HepG2 (cell line): ENCODE measurements around the gene OPRL1. TPM values are rescaled to one million over a fixed set of nuclear protein-coding genes. Genes with fewer than 3 reads are reported as not detected.

Experiments
- BRCA1 ChIP-seq: sonication (generic); formaldehyde crosslinking; IDR thresholded peaks from 2 replicates; pipeline ENCODE4 v1.4.0; 2020; ENCODE audit warnings: missing genetic modification reagents
- CEBPB ChIP-seq: IDR thresholded peaks from 2 replicates; pipeline ENCODE4 v1.6.1; 2011; ENCODE audit warnings: low read depth, low read length, improper control_type of control experiment, borderline replicate concordance
- HHEX ChIP-seq: IDR thresholded peaks from 2 replicates; pipeline ENCODE4 v1.6.1; 2016; ENCODE audit warnings: control low read depth
- MTA1 ChIP-seq: sonication (generic); formaldehyde crosslinking; IDR thresholded peaks from 2 replicates; pipeline ENCODE4 v1.4.0; 2020; ENCODE audit warnings: missing genetic modification reagents, mild to moderate bottlenecking, borderline replicate concordance
- SIN3B ChIP-seq: fragments of 150-350 bp; IDR thresholded peaks from 2 replicates; pipeline ENCODE4 v1.6.1; 2014; ENCODE audit warnings: low read length
- SMYD3 ChIP-seq: sonication (generic); formaldehyde crosslinking; IDR thresholded peaks from 2 replicates; pipeline ENCODE4 v1.8.1; 2023; ENCODE audit warnings: mild to moderate bottlenecking, missing genetic modification reagents
- XRCC5 ChIP-seq: fragments of 200-400 bp; formaldehyde crosslinking; optimal IDR thresholded peaks from 2 replicates; pipeline ENCODE3; 2017; ENCODE audit warnings: mild to moderate bottlenecking, low read length
- ZFX ChIP-seq: sonication (generic); formaldehyde crosslinking; IDR thresholded peaks from 2 replicates; pipeline ENCODE4 v1.4.0; 2020; ENCODE audit warnings: mild to moderate bottlenecking, low read depth, missing genetic modification reagents, moderate library complexity
- ZNF333 ChIP-seq: sonication (generic); formaldehyde crosslinking; IDR thresholded peaks from 2 replicates; pipeline ENCODE4 v1.4.0; 2020; ENCODE audit warnings: mild to moderate bottlenecking, missing genetic modification reagents, borderline replicate concordance
- ZNF33B ChIP-seq: sonication (generic); formaldehyde crosslinking; IDR thresholded peaks from 2 replicates; pipeline ENCODE4 v1.5.1; 2020; ENCODE audit warnings: mild to moderate bottlenecking, missing genetic modification reagents
- ZNF468 ChIP-seq: sonication (generic); formaldehyde crosslinking; IDR thresholded peaks from 2 replicates; pipeline ENCODE4 v1.8.0; 2022; ENCODE audit warnings: mild to moderate bottlenecking, moderate library complexity, missing genetic modification reagents
- ZNF790 ChIP-seq: sonication (generic); formaldehyde crosslinking; IDR thresholded peaks from 2 replicates; pipeline ENCODE4 v1.8.0; 2022; ENCODE audit warnings: missing genetic modification reagents, mild to moderate bottlenecking, borderline replicate concordance
- polyA plus RNA-seq, 8 experiments: library from polyadenylated mRNA; depleted of rRNA in 3 of 8; stranded (reverse) in 7 of 8; unstranded in 1 of 8; fragments of >200 nt; fragmentation: Illumina TruSeq in 4 of 8; extraction: Trizol in 4 of 8; gene quantifications; 2 replicates each; pipeline versions ENCODE4 v1.2.1 to v1.2.3, GENCODE V29; 2011 to 2016; ENCODE audit warnings: low read depth in 4 of 8, missing spikeins in 1 of 8, mixed read lengths in 1 of 8; ENCODE audit not compliant: insufficient read depth in 1 of 8
- total RNA-seq, 5 experiments: library from RNA; depleted of rRNA; stranded (reverse); fragments of >200 nt; fragmentation: Illumina TruSeq; extraction: Trizol; gene quantifications; 2 replicates each; pipeline ENCODE4 v1.2.3, GENCODE V29; 2016; ENCODE audit warnings: low read depth in 1 of 5
- TF ChIP-seq, protein P1 (sequence below): IDR thresholded peaks from 2 replicates; pipeline ENCODE4 v1.6.1; 2016; ENCODE audit warnings: mild to moderate bottlenecking
- TF ChIP-seq, protein P2 (sequence below): sonication (generic); formaldehyde crosslinking; IDR thresholded peaks from 2 replicates; pipeline ENCODE4 v1.8.0; 2022; ENCODE audit warnings: mild to moderate bottlenecking, missing genetic modification reagents, moderate library complexity
- TF ChIP-seq, protein P3 (sequence below): sonication (generic); formaldehyde crosslinking; IDR thresholded peaks from 2 replicates; pipeline ENCODE4 v1.4.0; 2020; ENCODE audit warnings: mild to moderate bottlenecking, missing genetic modification reagents
- TF ChIP-seq, protein P4 (sequence below): sonication (generic); formaldehyde crosslinking; IDR thresholded peaks from 2 replicates; pipeline ENCODE4 v1.5.0; 2020; ENCODE audit warnings: missing genetic modification reagents, mild to moderate bottlenecking, borderline replicate concordance

The OPRL1 gene
- total and polyA plus RNA-seq, 2 of the 13 experiments (the other 11 are each of a cell fraction or from before 2014, with no cell fraction given) = 0.35 to 0.71 TPM

DNA sequence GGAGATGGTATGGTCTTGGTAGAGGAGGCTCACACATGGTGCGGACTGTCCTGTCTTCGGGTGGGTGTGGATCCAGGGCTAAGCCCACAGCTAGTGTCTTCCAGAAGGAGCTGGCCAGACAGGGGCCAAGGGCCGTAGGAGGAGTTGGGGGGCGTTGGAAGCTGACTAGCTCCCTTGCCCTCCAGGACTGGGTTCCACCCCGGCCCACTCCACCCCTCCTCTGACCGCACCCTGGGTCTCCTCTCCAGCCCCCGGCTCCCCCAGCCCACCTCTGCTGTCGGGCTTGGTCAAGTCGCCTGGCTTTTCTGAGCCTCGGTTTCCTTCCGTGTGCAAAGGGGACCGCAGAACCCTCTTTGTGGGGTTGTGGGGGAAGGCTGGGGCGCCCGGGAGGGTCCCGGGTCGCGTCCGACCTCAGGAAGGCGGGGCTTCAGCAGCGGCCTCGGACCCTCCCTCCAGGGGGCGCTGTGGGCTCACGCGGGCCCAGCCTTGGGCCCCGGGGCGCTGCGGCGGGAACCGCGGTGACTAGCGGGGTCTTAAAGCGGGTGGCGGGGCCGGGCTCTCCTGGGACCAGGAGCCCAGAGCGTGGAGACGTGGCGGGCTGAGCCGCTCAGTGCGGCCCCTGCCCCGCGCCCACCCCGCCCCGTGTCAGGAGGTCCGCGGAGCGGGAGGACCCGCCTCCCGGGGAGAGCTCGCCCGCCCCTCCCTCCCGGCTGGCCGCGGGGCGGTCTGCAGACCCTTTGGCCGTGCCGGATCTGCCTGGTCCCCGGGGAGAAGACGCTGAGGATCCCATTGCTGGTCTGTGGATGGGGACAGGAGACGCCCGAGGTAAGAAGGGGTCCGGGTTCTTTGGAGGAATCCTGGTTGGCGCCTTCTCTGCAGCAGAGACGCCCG lies 22.1 kb downstream of the OPRL1 start (continued):
- TF ChIP-seq, protein P1, sequence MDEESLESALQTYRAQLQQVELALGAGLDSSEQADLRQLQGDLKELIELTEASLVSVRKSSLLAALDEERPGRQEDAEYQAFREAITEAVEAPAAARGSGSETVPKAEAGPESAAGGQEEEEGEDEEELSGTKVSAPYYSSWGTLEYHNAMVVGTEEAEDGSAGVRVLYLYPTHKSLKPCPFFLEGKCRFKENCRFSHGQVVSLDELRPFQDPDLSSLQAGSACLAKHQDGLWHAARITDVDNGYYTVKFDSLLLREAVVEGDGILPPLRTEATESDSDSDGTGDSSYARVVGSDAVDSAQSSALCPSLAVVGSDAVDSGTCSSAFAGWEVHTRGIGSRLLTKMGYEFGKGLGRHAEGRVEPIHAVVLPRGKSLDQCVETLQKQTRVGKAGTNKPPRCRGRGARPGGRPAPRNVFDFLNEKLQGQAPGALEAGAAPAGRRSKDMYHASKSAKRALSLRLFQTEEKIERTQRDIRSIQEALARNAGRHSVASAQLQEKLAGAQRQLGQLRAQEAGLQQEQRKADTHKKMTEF (CRISPR knock-in tag) = peak; percentile 55; the same call in 1 of the 2 replicates
- TF ChIP-seq SIN3B (no peak), ZFX (CRISPR knock-in tag) (peak; percentile 55; the same call in 1 of the 2 replicates), MTA1 (peak; percentile 42; the same call in 1 of the 2 replicates), BRCA1 (no peak), SMYD3 (no peak), XRCC5 (peak; percentile 96), CEBPB (no peak), HHEX (no peak), ZNF333 (no peak), ZNF790 (CRISPR knock-in tag) (no peak), ZNF468 (CRISPR knock-in tag) (no peak), ZNF33B (CRISPR knock-in tag) (peak; percentile 66; the same call in 1 of the 2 replicates)
- TF ChIP-seq, protein P2, sequence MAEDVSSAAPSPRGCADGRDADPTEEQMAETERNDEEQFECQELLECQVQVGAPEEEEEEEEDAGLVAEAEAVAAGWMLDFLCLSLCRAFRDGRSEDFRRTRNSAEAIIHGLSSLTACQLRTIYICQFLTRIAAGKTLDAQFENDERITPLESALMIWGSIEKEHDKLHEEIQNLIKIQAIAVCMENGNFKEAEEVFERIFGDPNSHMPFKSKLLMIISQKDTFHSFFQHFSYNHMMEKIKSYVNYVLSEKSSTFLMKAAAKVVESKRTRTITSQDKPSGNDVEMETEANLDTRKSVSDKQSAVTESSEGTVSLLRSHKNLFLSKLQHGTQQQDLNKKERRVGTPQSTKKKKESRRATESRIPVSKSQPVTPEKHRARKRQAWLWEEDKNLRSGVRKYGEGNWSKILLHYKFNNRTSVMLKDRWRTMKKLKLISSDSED (CRISPR knock-in tag) = no peak
- TF ChIP-seq, protein P3, sequence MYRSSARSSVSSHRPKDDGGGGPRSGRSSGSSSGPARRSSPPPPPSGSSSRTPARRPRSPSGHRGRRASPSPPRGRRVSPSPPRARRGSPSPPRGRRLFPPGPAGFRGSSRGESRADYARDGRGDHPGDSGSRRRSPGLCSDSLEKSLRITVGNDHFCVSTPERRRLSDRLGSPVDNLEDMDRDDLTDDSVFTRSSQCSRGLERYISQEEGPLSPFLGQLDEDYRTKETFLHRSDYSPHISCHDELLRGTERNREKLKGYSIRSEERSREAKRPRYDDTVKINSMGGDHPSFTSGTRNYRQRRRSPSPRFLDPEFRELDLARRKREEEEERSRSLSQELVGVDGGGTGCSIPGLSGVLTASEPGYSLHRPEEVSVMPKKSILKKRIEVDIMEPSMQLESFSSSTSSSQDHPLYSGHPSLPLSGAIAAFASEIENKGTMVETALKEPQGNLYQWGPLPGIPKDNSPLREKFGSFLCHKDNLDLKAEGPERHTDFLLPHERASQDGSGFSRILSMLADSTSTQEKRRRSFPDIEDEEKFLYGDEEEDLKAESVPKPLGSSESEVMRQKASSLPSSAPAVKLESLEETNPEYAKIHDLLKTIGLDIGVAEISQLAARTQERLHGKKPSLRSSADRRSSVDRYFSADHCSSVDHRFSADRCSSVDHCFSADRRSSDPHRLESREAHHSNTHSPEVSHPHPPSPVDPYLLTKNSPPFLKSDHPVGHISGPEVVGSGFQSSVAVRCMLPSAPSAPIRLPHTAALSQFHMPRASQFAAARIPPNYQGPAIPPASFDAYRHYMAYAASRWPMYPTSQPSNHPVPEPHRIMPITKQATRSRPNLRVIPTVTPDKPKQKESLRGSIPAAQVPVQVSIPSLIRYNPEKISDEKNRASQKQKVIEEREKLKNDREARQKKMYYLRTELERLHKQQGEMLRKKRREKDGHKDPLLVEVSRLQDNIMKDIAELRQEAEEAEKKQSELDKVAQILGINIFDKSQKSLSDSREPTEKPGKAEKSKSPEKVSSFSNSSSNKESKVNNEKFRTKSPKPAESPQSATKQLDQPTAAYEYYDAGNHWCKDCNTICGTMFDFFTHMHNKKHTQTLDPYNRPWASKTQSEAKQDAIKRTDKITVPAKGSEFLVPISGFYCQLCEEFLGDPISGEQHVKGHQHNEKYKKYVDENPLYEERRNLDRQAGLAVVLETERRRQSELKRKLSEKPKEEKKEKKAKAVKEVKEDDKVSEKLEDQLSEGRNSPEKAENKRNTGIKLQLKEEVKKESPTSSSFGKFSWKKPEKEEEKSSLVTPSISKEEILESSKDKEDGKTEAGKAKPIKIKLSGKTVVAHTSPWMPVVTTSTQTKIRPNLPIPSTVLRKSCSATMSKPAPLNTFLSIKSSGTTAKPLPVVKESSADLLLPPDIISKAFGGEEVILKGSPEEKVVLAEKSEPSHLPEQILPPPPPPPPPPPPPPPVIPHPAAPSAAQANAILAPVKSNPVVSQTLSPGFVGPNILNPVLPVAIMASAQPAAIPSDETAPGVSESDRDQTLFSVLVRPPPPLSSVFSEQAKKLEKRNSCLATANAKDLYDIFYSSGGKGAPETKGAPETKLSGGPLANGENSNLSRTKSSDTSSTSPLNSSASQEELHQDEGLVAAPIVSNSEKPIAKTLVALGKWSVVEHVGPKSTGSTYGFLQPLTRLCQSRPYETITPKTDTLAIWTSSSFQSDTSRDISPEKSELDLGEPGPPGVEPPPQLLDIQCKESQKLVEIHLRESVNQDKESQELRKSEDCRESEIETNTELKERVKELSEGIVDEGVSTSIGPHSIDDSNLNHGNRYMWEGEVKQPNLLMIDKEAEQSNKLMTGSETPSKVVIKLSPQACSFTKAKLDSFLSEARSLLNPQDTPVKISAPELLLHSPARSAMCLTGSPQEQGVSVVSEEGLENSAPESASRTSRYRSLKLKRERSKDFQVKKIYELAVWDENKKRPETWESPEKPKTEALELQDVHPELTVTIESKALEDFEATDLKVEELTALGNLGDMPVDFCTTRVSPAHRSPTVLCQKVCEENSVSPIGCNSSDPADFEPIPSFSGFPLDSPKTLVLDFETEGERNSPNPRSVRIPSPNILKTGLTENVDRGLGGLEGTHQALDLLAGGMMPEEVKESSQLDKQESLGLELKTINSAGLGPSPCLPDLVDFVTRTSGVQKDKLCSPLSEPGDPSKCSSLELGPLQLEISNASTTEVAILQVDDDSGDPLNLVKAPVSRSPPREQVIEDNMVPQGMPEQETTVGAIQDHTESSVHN (CRISPR knock-in tag) = no peak
- TF ChIP-seq, protein P4, sequence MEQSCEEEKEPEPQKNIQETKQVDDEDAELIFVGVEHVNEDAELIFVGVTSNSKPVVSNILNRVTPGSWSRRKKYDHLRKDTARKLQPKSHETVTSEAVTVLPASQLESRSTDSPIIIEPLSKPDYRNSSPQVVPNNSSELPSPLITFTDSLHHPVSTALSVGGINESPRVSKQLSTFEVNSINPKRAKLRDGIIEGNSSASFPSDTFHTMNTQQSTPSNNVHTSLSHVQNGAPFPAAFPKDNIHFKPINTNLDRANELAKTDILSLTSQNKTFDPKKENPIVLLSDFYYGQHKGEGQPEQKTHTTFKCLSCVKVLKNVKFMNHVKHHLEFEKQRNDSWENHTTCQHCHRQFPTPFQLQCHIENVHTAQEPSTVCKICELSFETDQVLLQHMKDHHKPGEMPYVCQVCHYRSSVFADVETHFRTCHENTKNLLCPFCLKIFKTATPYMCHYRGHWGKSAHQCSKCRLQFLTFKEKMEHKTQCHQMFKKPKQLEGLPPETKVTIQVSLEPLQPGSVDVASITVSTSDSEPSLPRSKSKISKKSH (CRISPR knock-in tag) = peak; percentile 38
